Measurements from ENCODE around the gene AFDN. TPM values are rescaled to one million over a fixed set of nuclear protein-coding genes. Genes with fewer than 3 reads are reported as not detected.

Gene AFDN
- total RNA-seq, 3 donors from 2014 or later (not counting 1 experiment from before 2014, with no cell fraction given): 6.3 to 9.3 (median 7.9) TPM

- Histone ChIP-seq H3K27me3 (ENCODE audit: control insufficient read depth, insufficient read depth, low read length) (peaks cover 17% of the 10 kb centered on the region), H3K4me1 (ENCODE audit: control insufficient read depth, insufficient read depth, low read length) (peaks cover 5% of the 10 kb centered on the region), H3K36me3 (ENCODE audit: control insufficient read depth, insufficient read depth, low read length) (no peaks in the 10 kb centered on the region), H3K4me3 (ENCODE audit: low read length) (no peak overlapping the region), H3K27ac (ENCODE audit: low read length) (no peak overlapping the region), H3K9me3 (ENCODE audit: control insufficient read depth, insufficient read depth, low read length) (no peaks in the 10 kb centered on the region)
- intact Hi-C loops (cut with micrococcal nuclease): no loop called here
- Mint-ChIP-seq H3K9me3 (no peaks in the 10 kb centered on the region), H3K27me3 (ENCODE audit: low read depth in 2 of 2) (peaks cover 18 to 54% of the 10 kb centered on the region in 2 donors), H3K27ac (no peak overlapping the region), H3K36me3 (no peaks in the 10 kb centered on the region), H3K4me1 (no peaks in the 10 kb centered on the region), H3K4me3 (no peak overlapping the region)
- DNase-seq (no peak), ATAC-seq (no peak)
- TF ChIP-seq CTCF (IDR thresholded peaks at IDR 0.05): no peak
- WGBS (ENCODE audit: insufficient coverage): 34% methylated on average over 17 of the region's 17 CpGs
These were observed 31.3 kb upstream of the AFDN start for GRCh38 chr6:167795321-167795811.

DNA sequence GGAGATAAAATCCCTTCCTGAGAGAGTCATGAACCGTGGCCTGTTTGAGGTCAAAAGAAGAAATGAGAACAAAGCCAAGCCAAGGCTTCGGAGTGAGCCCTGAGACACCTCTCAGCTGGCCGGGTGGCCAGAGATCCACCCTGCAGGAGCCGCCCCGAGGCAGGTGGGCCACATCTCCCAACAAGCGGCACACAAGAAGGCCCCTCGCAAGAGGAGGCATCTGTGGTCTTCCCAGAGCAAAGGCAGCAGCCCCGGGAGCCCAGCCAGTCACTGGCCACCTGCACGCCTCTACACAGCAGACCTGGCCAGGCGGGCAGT lies 30.9 kb upstream of the AFDN start:
- no peak overlapping the region for H3K4me3 Mint-ChIP-seq
- H3K27me3 Mint-ChIP-seq (ENCODE audit: low read depth in 2 of 2): peaks cover 18 to 54% of the 10 kb centered on the region in 2 donors

DNA sequence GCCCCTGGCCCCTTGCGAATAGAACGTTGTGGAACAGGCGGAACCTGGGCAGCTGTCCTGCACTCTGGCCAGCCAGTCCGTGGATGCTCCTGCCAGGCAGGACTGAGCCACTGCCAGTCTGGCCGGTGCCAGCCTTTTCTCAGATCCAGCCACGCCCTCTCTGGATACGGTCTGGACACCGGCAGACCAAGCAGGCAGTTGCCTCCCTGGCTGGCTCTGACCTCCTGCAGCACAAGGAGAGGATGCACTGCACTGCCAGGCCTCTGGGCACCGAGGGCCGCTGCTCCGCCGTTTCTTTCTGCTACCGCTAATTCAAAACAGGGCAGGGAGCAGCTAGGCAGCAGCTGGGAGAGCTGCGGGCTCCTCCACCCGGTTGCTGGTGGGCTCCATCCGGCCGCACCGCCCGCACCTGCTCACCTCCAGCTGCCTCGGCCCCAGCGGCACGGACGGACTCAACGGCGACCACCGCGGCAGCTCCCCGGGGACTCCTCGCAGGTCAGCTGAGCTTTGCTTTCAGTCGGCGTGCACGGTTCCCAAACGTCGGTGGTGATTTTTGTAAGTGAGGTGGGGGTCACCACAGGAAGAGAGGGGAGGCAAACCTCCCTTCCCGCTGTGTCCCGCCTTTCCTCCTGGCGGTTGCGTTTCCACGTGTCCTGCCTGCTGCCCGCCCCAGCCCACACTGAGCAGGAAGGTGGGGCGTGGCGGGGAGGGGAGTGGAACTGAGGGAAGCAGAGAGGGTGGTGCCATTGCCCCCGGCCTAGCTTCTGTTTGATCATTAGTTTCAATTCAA lies 30.3 kb upstream of the AFDN start:
- H3K9me3 Mint-ChIP-seq: no peaks in the 10 kb centered on the region
- Histone ChIP-seq H3K4me1 (ENCODE audit: control insufficient read depth, insufficient read depth, low read length) (peaks cover 5% of the 10 kb centered on the region), H3K4me3 (ENCODE audit: low read length) (no peak overlapping the region), H3K36me3 (ENCODE audit: control insufficient read depth, insufficient read depth, low read length) (no peaks in the 10 kb centered on the region), H3K9me3 (ENCODE audit: control insufficient read depth, insufficient read depth, low read length) (no peaks in the 10 kb centered on the region), H3K27me3 (ENCODE audit: control insufficient read depth, insufficient read depth, low read length) (peaks cover 17% of the 10 kb centered on the region), H3K27ac (ENCODE audit: low read length) (no peak overlapping the region)
- H3K4me3 Mint-ChIP-seq: peak overlapping the region; percentile 36
- no peak for TF ChIP-seq CTCF (IDR thresholded peaks at IDR 0.05)
- H3K36me3 Mint-ChIP-seq: no peaks in the 10 kb centered on the region
- WGBS (ENCODE audit: insufficient coverage): 17% methylated on average over 43 of the region's 43 CpGs
- DNase-seq (no peak), ATAC-seq (no peak)
- no peak overlapping the region for H3K27ac Mint-ChIP-seq
- peaks cover 20 to 59% of the 10 kb centered on the region in 2 donors for H3K27me3 Mint-ChIP-seq (ENCODE audit: low read depth in 2 of 2)
- H3K4me1 Mint-ChIP-seq: no peaks in the 10 kb centered on the region
- intact Hi-C loops (cut with micrococcal nuclease): no loop called here

More for the DNA sequence above, 30.9 kb upstream of the AFDN start:
- H3K9me3 ChIP-seq (ENCODE audit: control insufficient read depth, insufficient read depth, low read length): no peaks in the 10 kb centered on the region
- peaks cover 5% of the 10 kb centered on the region for H3K4me1 ChIP-seq (ENCODE audit: control insufficient read depth, insufficient read depth, low read length)
- TF ChIP-seq CTCF (IDR thresholded peaks at IDR 0.05): no peak
- no peak overlapping the region for H3K4me3 ChIP-seq (ENCODE audit: low read length)
- no peak for ATAC-seq
- H3K4me1 Mint-ChIP-seq: no peaks in the 10 kb centered on the region
- no peaks in the 10 kb centered on the region for H3K9me3 Mint-ChIP-seq
- peaks cover 17% of the 10 kb centered on the region for H3K27me3 ChIP-seq (ENCODE audit: control insufficient read depth, insufficient read depth, low read length)
- H3K27ac Mint-ChIP-seq: no peak overlapping the region
- 82% methylated on average over 10 of the region's 10 CpGs for WGBS (ENCODE audit: insufficient coverage)
- intact Hi-C loops (cut with micrococcal nuclease): no loop called here
- no peaks in the 10 kb centered on the region for H3K36me3 ChIP-seq (ENCODE audit: control insufficient read depth, insufficient read depth, low read length)
- no peak overlapping the region for H3K27ac ChIP-seq (ENCODE audit: low read length)
- no peak for DNase-seq
- no peaks in the 10 kb centered on the region for H3K36me3 Mint-ChIP-seq

Data from natural killer cell (primary cell).